ENCODE results near the gene HMGB2.

HMGB2 gene

GRCh38 chr4:173325007-173325736 lies 9.0 kb downstream of the HMGB2 start:
- no peak overlapping the region for H3K4me3 Mint-ChIP-seq
- H3K27ac Mint-ChIP-seq = no peak overlapping the region
- no peaks in the 10 kb centered on the region for H3K9me3 Mint-ChIP-seq
- peaks cover 30% of the 10 kb centered on the region for H3K36me3 Mint-ChIP-seq (ENCODE audit: low read depth)
- H3K4me1 Mint-ChIP-seq (ENCODE audit: low read depth) = peaks cover 6% of the 10 kb centered on the region
- H3K27me3 Mint-ChIP-seq (ENCODE audit: low read depth) = no peaks in the 10 kb centered on the region

DNA sequence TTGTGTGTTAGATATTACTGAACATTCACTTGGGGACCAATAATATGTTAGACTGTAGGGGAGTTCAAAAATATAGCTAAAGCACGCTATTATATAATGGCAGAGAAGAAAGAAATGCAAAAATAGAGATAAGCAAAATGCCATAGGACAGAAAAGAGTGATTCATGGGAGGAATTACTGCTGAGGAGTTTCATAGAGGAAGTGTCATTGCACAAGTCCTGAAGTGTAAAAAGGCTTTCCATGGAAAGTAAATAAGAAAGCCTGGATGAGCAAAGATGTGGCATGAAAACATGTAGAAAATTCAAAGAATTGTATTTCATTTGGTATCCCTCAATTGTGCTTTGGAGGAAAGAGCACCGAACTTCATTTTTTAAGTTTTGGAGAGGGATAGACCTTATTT lies 14.5 kb downstream of the HMGB2 start:
- Mint-ChIP-seq H3K4me3 (no peak overlapping the region), H3K27me3 (ENCODE audit: low read depth) (no peaks in the 10 kb centered on the region), H3K36me3 (ENCODE audit: low read depth) (peaks cover 13% of the 10 kb centered on the region), H3K9me3 (no peaks in the 10 kb centered on the region), H3K4me1 (ENCODE audit: low read depth) (no peaks in the 10 kb centered on the region), H3K27ac (no peak overlapping the region)

GRCh38 chr4:173318648-173319211 lies 15.4 kb downstream of the HMGB2 start:
- Mint-ChIP-seq H3K4me1 (ENCODE audit: low read depth) (no peaks in the 10 kb centered on the region), H3K36me3 (ENCODE audit: low read depth) (peaks cover 13% of the 10 kb centered on the region), H3K27me3 (ENCODE audit: low read depth) (no peaks in the 10 kb centered on the region), H3K9me3 (no peaks in the 10 kb centered on the region), H3K4me3 (no peak overlapping the region), H3K27ac (no peak overlapping the region)

DNA sequence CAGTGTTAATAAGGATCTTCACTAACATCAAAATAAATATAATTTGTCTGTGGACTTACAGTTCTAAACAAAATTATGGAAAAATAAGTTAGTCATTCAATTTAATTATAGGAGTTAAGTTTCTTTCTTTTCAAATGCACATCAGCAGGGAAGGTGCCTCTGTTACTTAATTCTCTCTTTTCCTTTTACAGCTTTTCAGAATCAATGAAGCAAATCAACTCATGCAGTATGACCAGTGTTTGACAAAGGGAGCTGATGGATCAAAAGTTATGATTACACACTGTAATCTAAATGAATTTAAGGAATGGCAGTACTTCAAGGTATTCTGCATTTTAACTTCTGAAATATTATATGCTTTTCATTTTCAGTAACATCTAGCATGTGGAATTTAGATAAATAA lies 15.9 kb downstream of the HMGB2 start:
- H3K9me3 Mint-ChIP-seq = no peaks in the 10 kb centered on the region
- peaks cover 13% of the 10 kb centered on the region for H3K36me3 Mint-ChIP-seq (ENCODE audit: low read depth)
- H3K4me3 Mint-ChIP-seq = no peak overlapping the region
- H3K27ac Mint-ChIP-seq = no peak overlapping the region
- no peaks in the 10 kb centered on the region for H3K27me3 Mint-ChIP-seq (ENCODE audit: low read depth)
- no peaks in the 10 kb centered on the region for H3K4me1 Mint-ChIP-seq (ENCODE audit: low read depth)

DNA sequence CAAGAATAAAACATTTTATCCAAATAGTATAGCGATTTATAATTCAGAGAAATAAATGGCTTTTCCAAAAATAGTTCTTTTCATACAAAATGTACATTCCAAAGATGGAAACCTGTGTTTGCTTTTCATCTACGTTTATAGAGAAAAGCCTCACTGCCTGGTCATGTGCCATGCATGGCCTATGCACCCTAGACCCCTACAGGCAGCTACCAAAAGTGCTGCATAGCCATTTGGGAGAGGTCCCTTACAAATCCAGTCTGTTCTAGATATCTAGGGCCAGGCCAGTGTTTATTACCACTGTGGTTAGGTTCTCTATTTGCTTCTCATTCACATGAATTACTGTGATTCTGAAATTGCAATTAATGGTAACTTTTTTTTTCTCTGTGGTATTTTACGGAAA lies 17.2 kb downstream of the HMGB2 start:
- Mint-ChIP-seq H3K4me1 (ENCODE audit: low read depth) (no peaks in the 10 kb centered on the region), H3K9me3 (no peaks in the 10 kb centered on the region), H3K4me3 (no peak overlapping the region), H3K36me3 (ENCODE audit: low read depth) (peaks cover 12% of the 10 kb centered on the region), H3K27ac (no peak overlapping the region), H3K27me3 (ENCODE audit: low read depth) (no peaks in the 10 kb centered on the region)

- no peak overlapping the region for H3K27ac Mint-ChIP-seq
- no peaks in the 10 kb centered on the region for H3K4me1 Mint-ChIP-seq (ENCODE audit: low read depth)
- no peaks in the 10 kb centered on the region for H3K27me3 Mint-ChIP-seq (ENCODE audit: low read depth)
- H3K9me3 Mint-ChIP-seq = no peaks in the 10 kb centered on the region
- no peak overlapping the region for H3K4me3 Mint-ChIP-seq
- peaks cover 11% of the 10 kb centered on the region for H3K36me3 Mint-ChIP-seq (ENCODE audit: low read depth)
Measured at GRCh38 chr4:173316060-173316459, 18.1 kb downstream of the HMGB2 start.

GRCh38 chr4:173314715-173315114 lies 19.4 kb downstream of the HMGB2 start:
- no peaks in the 10 kb centered on the region for H3K9me3 Mint-ChIP-seq
- H3K36me3 Mint-ChIP-seq (ENCODE audit: low read depth) = peaks cover 11% of the 10 kb centered on the region
- no peaks in the 10 kb centered on the region for H3K4me1 Mint-ChIP-seq (ENCODE audit: low read depth)
- no peak overlapping the region for H3K27ac Mint-ChIP-seq
- H3K27me3 Mint-ChIP-seq (ENCODE audit: low read depth) = no peaks in the 10 kb centered on the region
- H3K4me3 Mint-ChIP-seq = no peak overlapping the region

DNA sequence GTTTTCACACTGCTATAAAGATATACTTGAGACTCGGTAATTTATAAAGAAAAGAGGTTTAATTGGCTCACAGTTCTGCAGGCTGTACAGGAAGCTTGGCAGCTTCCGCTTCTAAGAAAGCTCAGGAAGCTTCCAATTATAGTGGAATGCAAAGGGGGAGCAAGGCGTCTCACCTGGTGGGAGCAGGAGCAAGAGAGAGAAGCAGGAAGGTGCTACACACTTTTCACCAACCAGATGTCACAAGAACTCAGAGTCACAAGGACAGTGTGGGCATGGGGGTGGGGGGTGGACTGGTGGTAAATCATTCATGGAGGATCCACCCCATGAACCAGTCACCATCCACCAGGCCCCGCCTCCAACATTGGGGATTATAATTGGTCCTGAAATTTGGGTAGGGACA lies 22.8 kb downstream of the HMGB2 start:
- no peaks in the 10 kb centered on the region for H3K27me3 Mint-ChIP-seq (ENCODE audit: low read depth)
- no peak overlapping the region for H3K27ac Mint-ChIP-seq
- H3K4me3 Mint-ChIP-seq = no peak overlapping the region
- H3K9me3 Mint-ChIP-seq = no peaks in the 10 kb centered on the region
- H3K4me1 Mint-ChIP-seq (ENCODE audit: low read depth) = no peaks in the 10 kb centered on the region
- H3K36me3 Mint-ChIP-seq (ENCODE audit: low read depth) = peaks cover 9% of the 10 kb centered on the region

- Mint-ChIP-seq H3K36me3 (ENCODE audit: low read depth) (peaks cover 9% of the 10 kb centered on the region), H3K27me3 (ENCODE audit: low read depth) (no peaks in the 10 kb centered on the region), H3K4me1 (ENCODE audit: low read depth) (no peaks in the 10 kb centered on the region), H3K9me3 (no peaks in the 10 kb centered on the region), H3K27ac (no peak overlapping the region), H3K4me3 (no peak overlapping the region)
Measured at GRCh38 chr4:173307778-173308177, 26.4 kb downstream of the HMGB2 start.

DNA sequence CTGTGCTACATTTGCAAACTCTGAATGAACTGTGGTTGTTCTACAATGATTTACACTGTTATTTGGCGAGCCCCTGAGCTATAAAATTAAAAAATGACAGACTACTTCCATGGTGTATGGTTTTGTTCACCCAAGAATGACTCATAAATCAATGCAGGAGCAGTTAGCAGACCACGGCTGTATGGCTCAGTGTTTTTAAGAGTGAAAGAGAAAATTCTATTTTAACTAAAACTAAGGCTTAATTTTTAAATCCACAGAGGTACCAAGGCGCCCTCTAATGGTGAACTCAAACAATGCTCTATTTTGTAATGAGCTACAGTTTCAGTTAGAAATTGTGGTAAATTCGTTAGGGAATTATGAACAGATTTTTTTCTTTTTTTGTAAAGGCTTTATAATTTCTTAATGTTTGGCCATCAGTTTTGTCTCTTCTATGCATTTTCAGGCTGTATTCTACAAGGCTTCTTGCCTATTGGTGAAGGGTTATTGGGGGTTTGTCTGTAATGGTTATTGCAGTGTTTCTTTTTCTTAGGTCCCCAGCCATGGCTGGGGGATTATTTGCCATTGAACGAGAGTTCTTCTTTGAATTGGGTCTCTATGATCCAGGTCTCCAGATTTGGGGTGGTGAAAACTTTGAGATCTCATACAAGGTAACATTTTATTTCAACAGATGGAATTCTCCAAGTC lies 32.5 kb downstream of the HMGB2 start:
- H3K9me3 Mint-ChIP-seq = no peaks in the 10 kb centered on the region
- no peak overlapping the region for H3K4me3 Mint-ChIP-seq
- peaks cover 3% of the 10 kb centered on the region for H3K4me1 Mint-ChIP-seq (ENCODE audit: low read depth)
- H3K27ac Mint-ChIP-seq = no peak overlapping the region
- no peaks in the 10 kb centered on the region for H3K36me3 Mint-ChIP-seq (ENCODE audit: low read depth)
- H3K27me3 Mint-ChIP-seq (ENCODE audit: low read depth) = no peaks in the 10 kb centered on the region

GRCh38 chr4:173294444-173294843 lies 39.7 kb downstream of the HMGB2 start:
- Mint-ChIP-seq H3K36me3 (ENCODE audit: low read depth) (no peaks in the 10 kb centered on the region), H3K4me3 (no peak overlapping the region), H3K27ac (no peak overlapping the region)

GRCh38 chr4:173293663-173294062 lies 40.5 kb downstream of the HMGB2 start:
- no peaks in the 10 kb centered on the region for H3K36me3 Mint-ChIP-seq (ENCODE audit: low read depth)
- no peak overlapping the region for H3K4me3 Mint-ChIP-seq
- H3K27me3 Mint-ChIP-seq (ENCODE audit: low read depth) = no peaks in the 10 kb centered on the region
- peaks cover 11% of the 10 kb centered on the region for H3K4me1 Mint-ChIP-seq (ENCODE audit: low read depth)
- no peak overlapping the region for H3K27ac Mint-ChIP-seq
- no peaks in the 10 kb centered on the region for H3K9me3 Mint-ChIP-seq

More at GRCh38 chr4:173294444-173294843, 39.7 kb downstream of the HMGB2 start:
- Mint-ChIP-seq H3K4me1 (ENCODE audit: low read depth) (peaks cover 4% of the 10 kb centered on the region), H3K27me3 (ENCODE audit: low read depth) (no peaks in the 10 kb centered on the region), H3K9me3 (no peaks in the 10 kb centered on the region)

GRCh38 chr4:173291899-173292298 lies 42.3 kb downstream of the HMGB2 start:
- Mint-ChIP-seq H3K4me3 (no peak overlapping the region), H3K4me1 (ENCODE audit: low read depth) (peaks cover 14% of the 10 kb centered on the region), H3K9me3 (peaks cover under 1% of the 10 kb centered on the region), H3K36me3 (ENCODE audit: low read depth) (no peaks in the 10 kb centered on the region), H3K27ac (no peak overlapping the region), H3K27me3 (ENCODE audit: low read depth) (no peaks in the 10 kb centered on the region)

GRCh38 chr4:173289353-173289727 lies 44.8 kb downstream of the HMGB2 start:
- H3K9me3 Mint-ChIP-seq = peaks cover 10% of the 10 kb centered on the region
- H3K4me1 Mint-ChIP-seq (ENCODE audit: low read depth) = peaks cover 14% of the 10 kb centered on the region
- no peak overlapping the region for H3K27ac Mint-ChIP-seq
- H3K36me3 Mint-ChIP-seq (ENCODE audit: low read depth) = no peaks in the 10 kb centered on the region
- H3K4me3 Mint-ChIP-seq = peak overlapping the region; percentile 68
- no peaks in the 10 kb centered on the region for H3K27me3 Mint-ChIP-seq (ENCODE audit: low read depth)

DNA sequence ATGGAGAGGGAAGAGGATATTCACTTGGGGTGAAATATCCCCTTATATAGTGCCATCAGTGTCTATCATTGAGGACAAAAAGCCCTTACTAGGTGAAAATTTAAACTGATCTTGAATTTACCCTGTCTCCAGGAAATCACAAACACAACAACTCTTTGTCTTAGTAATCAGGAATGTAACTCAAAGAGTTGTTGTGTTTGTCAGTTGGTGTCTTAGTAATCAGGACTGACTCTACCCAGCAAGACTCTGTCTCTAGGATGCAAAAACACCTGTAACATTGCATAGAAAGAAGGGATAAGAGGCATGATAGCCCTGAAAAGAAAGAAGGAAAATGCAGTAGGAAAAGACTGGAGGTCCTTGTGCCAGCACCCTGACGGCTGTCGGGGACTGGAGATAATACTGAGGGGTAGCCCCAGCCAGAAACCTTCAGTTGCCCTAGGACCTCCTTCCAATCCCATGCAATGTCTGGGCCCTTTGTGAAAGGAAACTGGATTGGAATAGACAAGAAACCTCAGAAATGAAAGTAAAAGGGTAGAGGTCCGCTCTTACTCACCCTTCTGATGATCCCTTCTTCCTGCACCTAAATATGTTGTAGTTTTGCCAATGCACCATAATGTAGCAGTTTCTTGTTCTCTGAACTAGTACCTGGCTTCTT lies 45.3 kb downstream of the HMGB2 start:
- peak overlapping the region; percentile 76 for H3K27ac Mint-ChIP-seq
- H3K27me3 Mint-ChIP-seq (ENCODE audit: low read depth) = no peaks in the 10 kb centered on the region
- H3K9me3 Mint-ChIP-seq = peaks cover 10% of the 10 kb centered on the region
- H3K4me3 Mint-ChIP-seq = peak overlapping the region; percentile 74
- no peaks in the 10 kb centered on the region for H3K36me3 Mint-ChIP-seq (ENCODE audit: low read depth)
- peaks cover 14% of the 10 kb centered on the region for H3K4me1 Mint-ChIP-seq (ENCODE audit: low read depth)

Data from T-helper 1 cell treated with Interleukin-12 subunit alpha and Interleukin-12 subunit beta and Interleukin-4 antibody, amounts not matched to agents 30 μg/mL and 1 μg/mL, for 36 hours (primary cell).